H9 (cell line): ENCODE measurements around the gene RRBP1. TPM values are rescaled to one million over a fixed set of nuclear protein-coding genes. Genes with fewer than 3 reads are reported as not detected.

Experiments used
- DNase-seq: peaks from one replicate; pipeline ENCODE4 v3.0.0-alpha.2; 2017
- H2AFZ ChIP-seq: one replicate; pipeline ENCODE4 v1.6.1; 2013; ENCODE audit warnings: mild to moderate bottlenecking, low read length, control low read depth, moderate library complexity
- H2AK5ac ChIP-seq: 2 replicates; pipeline ENCODE4 v1.6.1; 2013; ENCODE audit warnings: low read length, control low read depth, mixed read lengths; ENCODE audit not compliant: insufficient read length
- H2BK120ac ChIP-seq: one replicate; pipeline ENCODE4 v1.6.1; 2013; ENCODE audit warnings: low read depth, mild to moderate bottlenecking, low read length, control low read depth, inconsistent platforms; ENCODE audit not compliant: poor library complexity, severe bottlenecking
- H2BK12ac ChIP-seq: 2 replicates; pipeline ENCODE4 v1.6.1; 2013; ENCODE audit warnings: low read length, control low read depth, mixed read lengths, low read depth; ENCODE audit not compliant: insufficient read length
- H2BK15ac ChIP-seq: 2 replicates; pipeline ENCODE4 v1.6.1; 2013; ENCODE audit warnings: low read depth, low read length, control low read depth
- H2BK20ac ChIP-seq: one replicate; pipeline ENCODE4 v1.6.1; 2013; ENCODE audit warnings: low read depth, mild to moderate bottlenecking, low read length, control low read depth, inconsistent platforms; ENCODE audit not compliant: poor library complexity, severe bottlenecking
- H2BK5ac ChIP-seq: 2 replicates; pipeline ENCODE4 v1.6.1; 2013; ENCODE audit warnings: low read length, control low read depth, mixed read lengths; ENCODE audit not compliant: insufficient read length
- H3K14ac ChIP-seq: 2 replicates; pipeline ENCODE4 v1.6.1; 2013; ENCODE audit warnings: low read length, control low read depth; ENCODE audit not compliant: insufficient read depth
- H3K18ac ChIP-seq: 2 replicates; pipeline ENCODE4 v1.6.1; 2013; ENCODE audit warnings: low read depth, mild to moderate bottlenecking, mixed read lengths, low read length, control low read depth; ENCODE audit not compliant: insufficient read length
- H3K23ac ChIP-seq: 2 replicates; pipeline ENCODE4 v1.6.1; 2013; ENCODE audit warnings: low read length, control low read depth, mixed read lengths, low read depth; ENCODE audit not compliant: insufficient read length
- H3K23me2 ChIP-seq: 2 replicates; pipeline ENCODE4 v1.6.1; 2013; ENCODE audit warnings: low read depth, mild to moderate bottlenecking, mixed read lengths, low read length, control low read depth; ENCODE audit not compliant: insufficient read length, poor library complexity, severe bottlenecking
- H3K27ac ChIP-seq: 2 replicates; pipeline ENCODE4 v1.5.1; 2013; ENCODE audit warnings: low read length, control low read depth, mixed read lengths, low read depth; ENCODE audit not compliant: insufficient read length
- H3K27me3 ChIP-seq: 2 replicates; pipeline ENCODE4 v1.6.1; 2013; ENCODE audit warnings: low read length, control low read depth, inconsistent platforms; ENCODE audit not compliant: insufficient read depth
- H3K4ac ChIP-seq: 2 replicates; pipeline ENCODE4 v1.6.1; 2013; ENCODE audit warnings: low read depth, mild to moderate bottlenecking, control low read depth, inconsistent platforms, low read length, moderate library complexity
- H3K4me1 ChIP-seq: 2 replicates; pipeline ENCODE4 v1.6.1; 2013; ENCODE audit warnings: low read length, control low read depth, inconsistent platforms; ENCODE audit not compliant: insufficient read depth
- H3K4me2 ChIP-seq: 2 replicates; pipeline ENCODE4 v1.6.1; 2013; ENCODE audit warnings: low read length, control low read depth, mixed read lengths; ENCODE audit not compliant: insufficient read length, insufficient read depth
- H3K56ac ChIP-seq: 2 replicates; pipeline ENCODE4 v1.6.1; 2013; ENCODE audit warnings: low read depth, mild to moderate bottlenecking, mixed read lengths, low read length, control low read depth; ENCODE audit not compliant: insufficient read length
- H3K79me1 ChIP-seq: 2 replicates; pipeline ENCODE4 v1.6.1; 2013; ENCODE audit warnings: low read depth, mild to moderate bottlenecking, moderate library complexity, low read length, control low read depth, inconsistent platforms; ENCODE audit not compliant: insufficient read depth, poor library complexity, severe bottlenecking
- H3K79me2 ChIP-seq: 2 replicates; pipeline ENCODE4 v1.6.1; 2013; ENCODE audit warnings: low read length, control low read depth, inconsistent platforms; ENCODE audit not compliant: insufficient read depth
- H3K9ac ChIP-seq: 2 replicates; pipeline ENCODE4 v1.6.1; 2013; ENCODE audit warnings: low read length, control low read depth, mixed read lengths; ENCODE audit not compliant: insufficient read length; ENCODE audit errors: extremely low read depth
- H3K9me3 ChIP-seq: one replicate; pipeline ENCODE4 v1.6.1; 2013; ENCODE audit warnings: low read depth, low read length, inconsistent platforms; ENCODE audit not compliant: control insufficient read depth
- H3T11ph ChIP-seq: one replicate; pipeline ENCODE4 v1.6.1; 2013; ENCODE audit warnings: mild to moderate bottlenecking, low read length, control low read depth, inconsistent platforms
- H4K20me1 ChIP-seq: one replicate; pipeline ENCODE4 v1.6.1; 2013; ENCODE audit not compliant: control insufficient read depth, insufficient read length, insufficient read depth
- H4K5ac ChIP-seq: 2 replicates; pipeline ENCODE4 v1.6.1; 2013; ENCODE audit warnings: low read depth, mild to moderate bottlenecking, mixed read lengths, low read length, control low read depth; ENCODE audit not compliant: insufficient read length
- H4K8ac ChIP-seq: replicated peaks from 2 replicates; pipeline ENCODE4 v1.6.1; 2013; ENCODE audit warnings: low read length, control low read depth, mixed read lengths, low read depth; ENCODE audit not compliant: insufficient read length
- H4K91ac ChIP-seq: 2 replicates; pipeline ENCODE4 v1.6.1; 2013; ENCODE audit warnings: low read depth, mild to moderate bottlenecking, moderate library complexity, mixed read lengths, low read length, control low read depth; ENCODE audit not compliant: insufficient read length
- H3K27ac Mint-ChIP-seq, 3 experiments: 2 replicates in 2 of 3; 3 replicates in 1 of 3; pipeline ENCODE4 v1.8.0; 2020 to 2021; ENCODE audit warnings: mixed read lengths in 3 of 3, mild to moderate bottlenecking in 1 of 3, moderate library complexity in 1 of 3
- H3K27me3 Mint-ChIP-seq: 2 replicates; pipeline ENCODE4 v1.8.0; 2021; ENCODE audit warnings: low read depth, mild to moderate bottlenecking, moderate library complexity, mixed read lengths
- H3K36me3 Mint-ChIP-seq, 3 experiments: 2 replicates in 2 of 3; 3 replicates in 1 of 3; pipeline ENCODE4 v1.8.0; 2020 to 2021; ENCODE audit warnings: low read depth in 3 of 3, mixed read lengths in 3 of 3; ENCODE audit not compliant: insufficient read depth in 1 of 3
- H3K4me1 Mint-ChIP-seq, 2 experiments: 2 replicates each; pipeline ENCODE4 v1.8.0; 2020; ENCODE audit warnings: mixed read lengths in 2 of 2
- H3K4me3 Mint-ChIP-seq, 2 experiments: 2 replicates in 1 of 2; 3 replicates in 1 of 2; pipeline ENCODE4 v1.8.0; 2020 to 2021; ENCODE audit warnings: mild to moderate bottlenecking in 2 of 2, mixed read lengths in 2 of 2, moderate library complexity in 1 of 2
- H3K9me3 Mint-ChIP-seq, 2 experiments: 2 replicates in 1 of 2; 3 replicates in 1 of 2; pipeline ENCODE4 v1.8.0; 2020; ENCODE audit warnings: mild to moderate bottlenecking in 2 of 2, mixed read lengths in 2 of 2, moderate library complexity in 1 of 2
- CTCF ChIP-seq: fragments of 200-600 bp; sonication (generic); conservative IDR thresholded peaks from 3 replicates; pipeline ENCODE4 v1.8.0; 2021; ENCODE audit warnings: antibody characterized with exemption, mild to moderate bottlenecking
- WGBS: extraction: QIAGEN DNeasy Blood & Tissue Kit; methylation state at CpG from one replicate; pipeline ENCODE4 v1.1.7; 2013; ENCODE audit warnings: missing lambda C conversion rate, low lambda C conversion rate, mixed read lengths; ENCODE audit not compliant: insufficient read length; ENCODE audit errors: extremely low coverage; 5-methylcytosine and 5-hydroxymethylcytosine counted together
- total RNA-seq: library from RNA; stranded (reverse); gene quantifications from 2 replicates; pipeline ENCODE4 v1.2.1, GENCODE V29; 2021

Gene RRBP1
- total RNA-seq, 1 experiment from 2014 or later = 97.8 TPM

DNA sequence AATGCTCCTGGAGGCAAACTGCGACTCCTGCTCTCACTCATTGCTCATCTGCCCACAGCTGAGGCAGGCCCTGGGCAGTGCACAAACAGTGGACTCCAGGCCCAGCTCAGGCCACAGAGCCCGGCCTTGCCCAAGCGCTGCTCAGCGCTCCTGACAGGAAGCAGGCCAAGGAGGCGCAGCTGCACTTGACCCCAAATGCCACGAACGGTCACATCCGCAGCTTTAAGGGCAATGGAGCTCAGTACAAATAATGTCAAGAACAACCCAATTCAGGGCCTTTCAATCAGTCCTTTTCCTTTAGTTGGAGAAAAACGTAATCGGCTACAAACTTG, 33.8 kb downstream of the RRBP1 start:
- no peak for DNase-seq
- H4K20me1 ChIP-seq = no peaks in the 10 kb centered on the region
- no peak overlapping the region for H3K23ac ChIP-seq
- H2BK15ac ChIP-seq = no peak overlapping the region
- H2BK12ac ChIP-seq = no peak overlapping the region
- H3K9me3 Mint-ChIP-seq = no peaks in the 10 kb centered on the region
- WGBS = no CpG with 5 or more reads among the region's 10 CpGs
- no peak overlapping the region for H4K8ac ChIP-seq
- no peak overlapping the region for H2BK5ac ChIP-seq
- no peak overlapping the region for H2BK20ac ChIP-seq
- TF ChIP-seq CTCF = no peak
- H3K27me3 ChIP-seq = no peaks in the 10 kb centered on the region
- H3K27ac Mint-ChIP-seq = peak overlapping the region in 2 of 3 experiments; percentile 20 to 79; a peak in 2 of 7 replicates
- no peak overlapping the region for H3K18ac ChIP-seq
- H2AK5ac ChIP-seq = no peak overlapping the region
- no peak overlapping the region for H4K91ac ChIP-seq
- H3K4me1 ChIP-seq = no peaks in the 10 kb centered on the region
- H3K9ac ChIP-seq = no peak overlapping the region
- H3K4me2 ChIP-seq = no peak overlapping the region
- no peak overlapping the region; the same call in 1 of the 2 replicates for H3K14ac ChIP-seq
- peaks cover 0 to 8% (median 4%) of the 10 kb centered on the region in 3 experiments; a peak in 4 of 7 replicates for H3K36me3 Mint-ChIP-seq
- H3K4me1 Mint-ChIP-seq = peaks cover 29 to 42% of the 10 kb centered on the region in 2 experiments
- no peak overlapping the region for H2BK120ac ChIP-seq
- peaks cover 23% of the 10 kb centered on the region; the same call in 1 of the 2 replicates for H3K79me2 ChIP-seq
- no peak overlapping the region for H2AFZ ChIP-seq
- no peak overlapping the region for H3T11ph ChIP-seq
- no peaks in the 10 kb centered on the region for H3K23me2 ChIP-seq
- no peak overlapping the region for H4K5ac ChIP-seq
- no peak overlapping the region for H3K56ac ChIP-seq
- no peak overlapping the region for H3K27ac ChIP-seq
- no peaks in the 10 kb centered on the region for H3K27me3 Mint-ChIP-seq
- no peak overlapping the region for H3K4me3 Mint-ChIP-seq
- H3K79me1 ChIP-seq = peaks cover 7% of the 10 kb centered on the region
- no peaks in the 10 kb centered on the region for H3K9me3 ChIP-seq
- H3K4ac ChIP-seq = no peak overlapping the region
